Fibroblast of pulmonary artery (primary cell): Measurements from ENCODE around the gene CEP57L1.

Experiments
- DNase-seq: peaks from one replicate; pipeline ENCODE4 v3.0.0-alpha.2; 2010; ENCODE audit warnings: low read depth
- H3K4me3 ChIP-seq: replicated peaks from 2 replicates; pipeline ENCODE4 v1.5.1; 2011; ENCODE audit warnings: low read depth, mild to moderate bottlenecking, control low read depth, low read length, moderate library complexity
- CTCF ChIP-seq: IDR thresholded peaks from 2 replicates; pipeline ENCODE4 v1.5.1; 2011; ENCODE audit warnings: mild to moderate bottlenecking, control low read depth, low read length, inconsistent platforms; ENCODE audit errors: missing control alignments

CEP57L1 gene

GRCh38 chr6:109073344-109074132 is 21.8 kb upstream of the CEP57L1 start:
- H3K4me3 ChIP-seq: no peak overlapping the region
- TF ChIP-seq CTCF: peak; percentile 68
- DNase-seq: peak; percentile 88

GRCh38 chr6:109074133-109074415 is 21.2 kb upstream of the CEP57L1 start:
- no peak overlapping the region for H3K4me3 ChIP-seq
- DNase-seq: no peak
- TF ChIP-seq CTCF: no peak

DNA sequence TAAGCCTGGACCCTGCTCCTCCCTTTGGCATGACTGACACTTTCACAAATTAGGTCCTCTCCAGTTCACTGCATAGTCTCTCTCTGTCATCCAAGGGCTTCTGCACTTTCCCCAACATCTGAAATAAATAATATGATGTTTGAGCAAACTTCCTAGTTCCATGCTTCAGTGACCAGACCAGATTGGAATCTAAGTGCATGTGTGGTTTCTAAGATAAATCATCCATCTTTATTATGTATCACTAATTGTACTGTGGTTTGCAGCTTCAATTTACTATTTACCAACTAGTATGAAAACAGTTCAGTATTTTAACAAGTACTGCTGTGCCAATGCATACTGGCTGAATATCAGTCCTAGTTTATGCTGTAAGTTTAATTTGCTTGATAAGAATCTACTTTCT is 19.4 kb upstream of the CEP57L1 start:
- no peak for DNase-seq
- H3K4me3 ChIP-seq: no peak overlapping the region
- no peak for TF ChIP-seq CTCF

GRCh38 chr6:109076377-109076776 is 18.9 kb upstream of the CEP57L1 start:
- no peak for DNase-seq
- H3K4me3 ChIP-seq: no peak overlapping the region
- no peak for TF ChIP-seq CTCF

DNA sequence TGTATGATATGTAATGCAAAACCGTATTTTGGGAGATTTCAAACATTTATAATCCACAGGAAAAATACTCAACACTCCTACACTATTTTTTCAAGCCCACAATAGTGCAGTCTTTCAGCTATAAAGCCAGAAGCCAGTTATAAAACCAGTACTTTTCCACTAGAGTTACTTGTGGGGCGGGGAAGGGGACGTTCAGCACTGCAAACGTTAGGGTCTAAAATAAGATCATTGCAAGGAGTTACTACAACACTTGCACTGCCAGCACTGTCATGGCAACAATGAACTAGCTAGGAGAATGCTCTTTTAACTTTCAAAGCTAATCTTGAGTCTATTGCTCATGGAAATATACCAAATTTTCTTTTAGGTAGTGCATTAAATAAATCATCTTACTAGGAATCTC is 15.3 kb upstream of the CEP57L1 start:
- peak; percentile 32 for DNase-seq
- H3K4me3 ChIP-seq: no peak overlapping the region
- no peak for TF ChIP-seq CTCF

GRCh38 chr6:109081026-109081425 is 14.3 kb upstream of the CEP57L1 start:
- no peak overlapping the region for H3K4me3 ChIP-seq
- no peak for TF ChIP-seq CTCF
- DNase-seq: no peak

GRCh38 chr6:109081516-109082187 is 13.7 kb upstream of the CEP57L1 start:
- DNase-seq: no peak
- H3K4me3 ChIP-seq: no peak overlapping the region
- TF ChIP-seq CTCF: no peak
